KOPT-K1 (cell line): ENCODE measurements around the gene IQGAP1.
"Not testable (repeated sequence)": the region's sequence is repeated elsewhere in the genome, so short reads cannot be mapped to it uniquely, and the experiment has no call there.

ENCODE experiments used
- H3K27ac ChIP-seq: fragments of 200-600 bp; sonication (generic); 2 replicates; pipeline ENCODE4 v1.5.1; 2016; ENCODE audit warnings: antibody characterized with exemption, mild to moderate bottlenecking, low read depth, low read length; ENCODE audit not compliant: poor library complexity, severe bottlenecking
- H3K36me3 ChIP-seq: fragments of 200-600 bp; sonication (generic); 2 replicates; pipeline ENCODE4 v1.5.1; 2017; ENCODE audit warnings: antibody characterized with exemption, mild to moderate bottlenecking, low read length, moderate library complexity; ENCODE audit not compliant: insufficient read depth
- H3K9me3 ChIP-seq: fragments of 200-600 bp; sonication (generic); 2 replicates; pipeline ENCODE4 v1.5.1; 2017; ENCODE audit warnings: antibody characterized with exemption, low read length, mild to moderate bottlenecking; ENCODE audit not compliant: insufficient read depth, poor library complexity, severe bottlenecking

The IQGAP1 gene

DNA sequence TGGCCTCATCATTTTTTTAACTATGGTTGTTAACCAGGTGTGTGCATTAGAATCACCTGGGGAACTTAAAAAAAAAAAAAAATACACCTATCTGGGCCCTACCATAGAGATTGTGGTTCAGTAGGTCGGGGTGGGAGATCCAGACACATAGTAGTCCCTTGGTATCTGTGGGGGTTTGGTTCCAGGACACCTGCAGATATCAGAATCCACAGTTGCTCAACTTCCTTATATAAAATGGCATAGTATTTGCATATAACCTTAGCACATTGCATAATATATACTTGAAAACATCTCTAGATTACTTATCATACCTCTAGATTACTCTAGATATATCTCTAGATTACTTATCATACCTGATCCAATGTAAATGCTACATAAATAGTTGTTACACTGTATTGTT is 5.0 kb downstream of the IQGAP1 start:
- no peak overlapping the region for H3K27ac ChIP-seq
- H3K36me3 ChIP-seq: peaks cover 43% of the 10 kb centered on the region
- no peaks in the 10 kb centered on the region for H3K9me3 ChIP-seq

GRCh38 chr15:90394074-90394473 is 6.0 kb downstream of the IQGAP1 start:
- Histone ChIP-seq H3K27ac (no peak overlapping the region), H3K9me3 (no peaks in the 10 kb centered on the region), H3K36me3 (peaks cover 43% of the 10 kb centered on the region)

GRCh38 chr15:90394748-90395442 is 6.9 kb downstream of the IQGAP1 start:
- H3K36me3 ChIP-seq: peaks cover 42% of the 10 kb centered on the region
- H3K27ac ChIP-seq: no peak overlapping the region

GRCh38 chr15:90396321-90396720 is 8.3 kb downstream of the IQGAP1 start:
- Histone ChIP-seq H3K9me3 (no peaks in the 10 kb centered on the region), H3K27ac (no peak overlapping the region), H3K36me3 (peaks cover 28% of the 10 kb centered on the region)

More at GRCh38 chr15:90394748-90395442, 6.9 kb downstream of the IQGAP1 start:
- H3K9me3 ChIP-seq: no peaks in the 10 kb centered on the region

GRCh38 chr15:90400005-90400758 is 12.1 kb downstream of the IQGAP1 start:
- H3K36me3 ChIP-seq: 0 out of 2 replicates have a peak, but pooled peaks cover 5% of the 10 kb centered on the region
- H3K9me3 ChIP-seq: no peaks in the 10 kb centered on the region
- H3K27ac ChIP-seq: peak overlapping the region; percentile 36

GRCh38 chr15:90400759-90401314 is 12.8 kb downstream of the IQGAP1 start:
- Histone ChIP-seq H3K9me3 (no peaks in the 10 kb centered on the region), H3K36me3 (0 out of 2 replicates have a peak, but pooled peaks cover 4% of the 10 kb centered on the region), H3K27ac (peak overlapping the region; percentile 36)

DNA sequence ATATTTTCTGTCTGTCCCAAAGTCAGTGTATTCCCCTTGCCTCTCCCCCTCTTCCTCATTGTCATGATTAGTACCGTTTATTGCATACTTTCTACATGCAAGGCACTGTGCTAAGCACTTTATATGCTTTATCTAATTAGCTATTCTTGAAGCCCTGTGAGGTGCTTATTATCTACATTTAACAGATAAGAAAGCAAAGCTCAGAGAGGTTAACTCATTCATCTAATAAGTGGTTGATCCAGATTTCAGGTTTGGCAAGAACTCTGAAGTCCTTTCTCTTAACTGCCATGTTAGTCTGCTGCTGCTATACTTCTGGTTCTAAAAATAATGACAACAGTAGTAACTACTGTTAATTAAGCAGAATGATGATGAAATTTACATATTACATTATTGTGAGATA is 13.5 kb downstream of the IQGAP1 start:
- no peaks in the 10 kb centered on the region for H3K36me3 ChIP-seq
- no peak overlapping the region for H3K27ac ChIP-seq
- no peaks in the 10 kb centered on the region for H3K9me3 ChIP-seq

DNA sequence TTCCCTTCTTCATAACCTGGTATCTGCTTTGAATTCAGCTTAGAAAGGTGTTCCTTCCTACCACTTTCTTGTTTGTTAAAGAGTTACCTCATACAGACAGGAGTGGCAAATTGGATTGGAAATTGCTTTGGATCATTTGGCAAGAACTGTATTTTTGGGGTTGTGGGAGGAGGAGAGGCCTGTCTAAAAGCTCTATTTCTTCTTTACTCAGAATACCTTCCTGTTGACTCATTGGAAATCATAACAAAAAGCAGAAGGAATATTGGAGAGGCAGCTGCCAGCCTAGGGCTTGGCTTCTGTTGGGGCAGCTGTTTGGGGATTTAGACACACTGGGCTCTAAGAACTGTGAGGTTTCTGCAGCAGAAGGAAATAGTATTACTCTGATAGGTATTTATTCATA is 14.2 kb downstream of the IQGAP1 start:
- no peaks in the 10 kb centered on the region for H3K36me3 ChIP-seq
- H3K9me3 ChIP-seq: no peaks in the 10 kb centered on the region
- no peak overlapping the region for H3K27ac ChIP-seq

DNA sequence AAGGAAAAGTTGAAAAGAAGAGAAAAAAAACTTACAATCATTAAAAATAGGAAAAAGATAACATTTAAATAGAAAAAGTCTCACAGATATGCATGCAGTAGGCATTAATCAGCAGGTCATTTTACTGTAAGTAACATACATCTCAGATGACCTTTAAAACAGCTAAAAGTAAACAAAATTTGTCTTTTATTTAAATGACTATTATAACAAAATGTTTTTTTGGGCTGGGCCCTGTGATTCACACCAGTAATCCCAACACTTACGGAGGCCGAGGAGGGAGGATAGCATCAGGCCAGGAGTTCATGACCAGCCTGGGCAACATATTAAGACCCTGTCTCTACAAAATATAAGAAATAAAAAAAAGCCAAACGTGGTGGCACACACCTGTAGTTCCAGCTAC is 14.7 kb downstream of the IQGAP1 start:
- Histone ChIP-seq H3K36me3 (no peaks in the 10 kb centered on the region), H3K9me3 (no peaks in the 10 kb centered on the region), H3K27ac (no peak overlapping the region)

DNA sequence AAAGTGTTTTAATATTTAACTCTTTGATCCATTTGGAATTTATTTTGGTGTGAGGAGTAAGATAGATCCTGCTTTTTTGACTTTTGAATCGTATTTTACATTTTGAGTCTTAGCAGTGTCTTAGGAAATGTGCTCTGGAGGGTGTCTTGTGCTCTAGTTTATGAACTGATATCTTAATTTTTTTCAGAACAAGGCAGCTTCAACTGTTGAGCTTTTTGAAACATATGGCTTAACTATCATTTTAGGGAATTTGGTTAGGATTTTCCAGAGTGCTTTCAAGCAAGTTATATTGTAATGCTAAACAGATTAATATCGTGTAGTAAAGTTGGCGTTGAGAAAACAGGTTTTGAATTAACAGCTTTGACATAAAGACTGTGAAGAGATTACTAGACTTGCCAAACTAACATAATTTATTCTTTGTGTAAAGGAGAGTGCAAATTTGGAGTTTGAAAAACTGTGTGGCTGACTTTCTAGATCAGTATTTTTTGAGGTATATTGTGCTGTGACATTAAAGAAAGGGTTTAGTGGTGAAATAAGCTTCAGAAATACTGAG is 17.1 kb downstream of the IQGAP1 start:
- Histone ChIP-seq H3K9me3 (peaks cover 4% of the 10 kb centered on the region), H3K36me3 (no peaks in the 10 kb centered on the region), H3K27ac (no peak overlapping the region)

GRCh38 chr15:90407336-90407735 is 19.3 kb downstream of the IQGAP1 start:
- Histone ChIP-seq H3K9me3 (peaks cover 4% of the 10 kb centered on the region), H3K36me3 (no peaks in the 10 kb centered on the region), H3K27ac (no peak overlapping the region)

- H3K36me3 ChIP-seq: no peaks in the 10 kb centered on the region
- H3K9me3 ChIP-seq: peaks cover 4% of the 10 kb centered on the region
- H3K27ac ChIP-seq: peak overlapping the region; percentile 7
Measured at GRCh38 chr15:90407871-90408317, 19.9 kb downstream of the IQGAP1 start.

- Histone ChIP-seq H3K36me3 (no peaks in the 10 kb centered on the region), H3K9me3 (peaks cover 4% of the 10 kb centered on the region), H3K27ac (no peak overlapping the region)
Measured at GRCh38 chr15:90408657-90409056, 20.6 kb downstream of the IQGAP1 start.

GRCh38 chr15:90409587-90409986 is 21.5 kb downstream of the IQGAP1 start:
- H3K27ac ChIP-seq, H3K9me3 ChIP-seq, H3K36me3 ChIP-seq: not testable (repeated sequence)

DNA sequence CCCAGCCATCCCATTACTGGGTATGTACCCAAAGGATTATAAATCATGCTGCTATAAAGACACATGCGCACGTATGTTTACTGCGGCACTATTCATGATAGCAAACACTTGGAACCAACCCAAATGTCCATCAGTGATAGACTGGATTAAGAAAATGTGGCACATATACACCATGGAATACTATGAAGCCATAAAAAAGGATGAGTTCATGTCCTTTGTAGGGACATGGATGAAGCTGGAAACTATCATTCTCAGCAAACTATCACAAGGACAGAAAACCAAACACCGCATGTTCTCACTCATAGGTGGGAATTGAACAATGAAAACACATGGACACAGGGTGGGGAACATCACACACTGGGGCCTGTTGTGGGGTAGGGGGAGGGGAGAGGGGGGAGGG is 22.3 kb downstream of the IQGAP1 start:
- H3K9me3 ChIP-seq, H3K27ac ChIP-seq, H3K36me3 ChIP-seq: not testable (repeated sequence)
